Measurements from ENCODE around the gene DAZ2. TPM values are rescaled to one million over a fixed set of nuclear protein-coding genes. Genes with fewer than 3 reads are reported as not detected.
"Not testable (repeated sequence)": the region's sequence is repeated elsewhere in the genome, so short reads cannot be mapped to it uniquely, and the experiment has no call there.

DAZ2 gene
- total RNA-seq (2014; rRNA removed; shearing (Covaris generic); ENCODE audit: low replicate concordance): not detected in 2 replicates

GRCh38 chrY:23219233-23219632, at the start of gene DAZ2:
Gene DAZ2, plus strand, starts transcription at chrY:23219533. Its CDS starts 208 bp downstream, at chrY:23219741.
- DNase-seq (ENCODE audit: low read depth); in situ Hi-C loops (cut with HindIII; ENCODE audit: low pct_unique_long_range_greater_than_20kb, low sequenced_read_pairs): not testable (repeated sequence)

- in situ Hi-C loops (cut with HindIII; ENCODE audit: low pct_unique_long_range_greater_than_20kb, low sequenced_read_pairs); DNase-seq (ENCODE audit: low read depth): not testable (repeated sequence)
Measured at GRCh38 chrY:23198908-23199307, 20.4 kb upstream of the DAZ2 start, which contains the start of gene DAZ1. Gene DAZ1, minus strand, starts transcription at chrY:23199008. Its CDS starts 208 bp downstream, at chrY:23198800.

DNA sequence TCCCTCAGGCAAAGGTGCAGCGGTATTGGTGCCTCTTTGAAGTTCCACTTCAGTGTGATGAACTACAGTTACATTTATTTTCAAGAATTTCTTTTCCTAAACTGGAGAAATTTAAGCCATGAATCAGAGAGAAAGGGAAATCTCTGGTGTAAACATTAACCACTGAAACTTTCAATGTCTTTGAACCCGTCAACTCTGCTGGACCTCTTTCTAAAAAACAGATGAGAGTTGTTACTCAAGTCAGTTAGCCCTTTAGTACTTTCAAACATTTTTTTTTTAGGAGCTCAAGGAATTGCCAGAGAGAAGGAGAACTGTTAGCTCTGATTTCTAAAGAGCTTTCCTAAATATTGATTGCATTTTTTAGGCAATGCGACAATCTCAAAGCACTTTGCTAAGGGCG, 11.9 kb upstream of the DAZ2 start:
- in situ Hi-C loops (cut with HindIII; ENCODE audit: low pct_unique_long_range_greater_than_20kb, low sequenced_read_pairs); DNase-seq (ENCODE audit: low read depth): not testable (repeated sequence)

- DNase-seq (ENCODE audit: low read depth); in situ Hi-C loops (cut with HindIII; ENCODE audit: low pct_unique_long_range_greater_than_20kb, low sequenced_read_pairs): not testable (repeated sequence)
Measured at GRCh38 chrY:23209802-23210495, 9.4 kb upstream of the DAZ2 start.

DNA sequence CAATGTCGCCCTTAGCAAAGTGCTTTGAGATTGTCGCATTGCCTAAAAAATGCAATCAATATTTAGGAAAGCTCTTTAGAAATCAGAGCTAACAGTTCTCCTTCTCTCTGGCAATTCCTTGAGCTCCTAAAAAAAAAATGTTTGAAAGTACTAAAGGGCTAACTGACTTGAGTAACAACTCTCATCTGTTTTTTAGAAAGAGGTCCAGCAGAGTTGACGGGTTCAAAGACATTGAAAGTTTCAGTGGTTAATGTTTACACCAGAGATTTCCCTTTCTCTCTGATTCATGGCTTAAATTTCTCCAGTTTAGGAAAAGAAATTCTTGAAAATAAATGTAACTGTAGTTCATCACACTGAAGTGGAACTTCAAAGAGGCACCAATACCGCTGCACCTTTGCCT, 8.7 kb upstream of the DAZ2 start:
- in situ Hi-C loops (cut with HindIII; ENCODE audit: low pct_unique_long_range_greater_than_20kb, low sequenced_read_pairs); DNase-seq (ENCODE audit: low read depth): not testable (repeated sequence)

Other genes starting within 250 kb of the DAZ2 start
- not detected in 2 replicates for gene BPY2, start 235.3 kb upstream of the DAZ2 start, total RNA-seq (2014; rRNA removed; shearing (Covaris generic); ENCODE audit: low replicate concordance)
- gene DAZ1, start 20.5 kb upstream of the DAZ2 start, total RNA-seq (2014; rRNA removed; shearing (Covaris generic); ENCODE audit: low replicate concordance): not detected in 2 replicates